ENCODE data around the gene BMF. TPM values are rescaled to one million over a fixed set of nuclear protein-coding genes. Genes with fewer than 3 reads are reported as not detected.

Gene BMF
- total and polyA plus RNA-seq, 8 donors = 16.2 to 58.6 (median 50.6) TPM

GRCh38 chr15:40087068-40087810 is 21.4 kb downstream of the BMF start:
- Histone ChIP-seq H3K4me1 (peaks cover 22 to 30% of the 10 kb centered on the region in 2 donors), H3K4me3 (no peak overlapping the region), H3K36me3 (peaks cover 0 to 10% of the 10 kb centered on the region in 2 donors), H3K27ac (no peak overlapping the region), H3K9me3 (no peaks in the 10 kb centered on the region), H3K27me3 (no peaks in the 10 kb centered on the region)
- no peak for TF ChIP-seq CTCF (IDR thresholded peaks at IDR 0.05)
- ATAC-seq = no peak
- no peak for DNase-seq
- intact Hi-C loops (cut with DNase I) = no loop called here

- no peaks in the 10 kb centered on the region for H3K36me3 ChIP-seq
- no peak overlapping the region for H3K4me3 ChIP-seq
- no peaks in the 10 kb centered on the region for H3K9me3 ChIP-seq
- no peak overlapping the region for H3K27ac ChIP-seq
- H3K4me1 ChIP-seq = peaks cover 20 to 38% of the 10 kb centered on the region in 2 donors
- ATAC-seq (no peak), DNase-seq (no peak)
- no peaks in the 10 kb centered on the region for H3K27me3 ChIP-seq
- intact Hi-C loops (cut with DNase I) = no loop called here
- no peak for TF ChIP-seq CTCF (IDR thresholded peaks at IDR 0.05)
Observed at GRCh38 chr15:40085266-40085665, 23.4 kb downstream of the BMF start.

GRCh38 chr15:40084650-40085049 is 24.0 kb downstream of the BMF start:
- Histone ChIP-seq H3K4me3 (no peak overlapping the region), H3K27me3 (no peaks in the 10 kb centered on the region), H3K4me1 (peaks cover 20 to 38% of the 10 kb centered on the region in 2 donors), H3K9me3 (no peaks in the 10 kb centered on the region), H3K36me3 (no peaks in the 10 kb centered on the region), H3K27ac (no peak overlapping the region)
- TF ChIP-seq CTCF (IDR thresholded peaks at IDR 0.05) = no peak
- intact Hi-C loops (cut with DNase I) = no loop called here
- DNase-seq (no peak), ATAC-seq (no peak)

- H3K36me3 ChIP-seq = no peaks in the 10 kb centered on the region
- ATAC-seq (peak; percentile 30), DNase-seq (no peak)
- TF ChIP-seq CTCF (IDR thresholded peaks at IDR 0.05) = no peak
- no peaks in the 10 kb centered on the region for H3K27me3 ChIP-seq
- intact Hi-C loops (cut with DNase I) = no loop called here
- peak overlapping the region; percentile 8 to 28 for H3K4me3 ChIP-seq
- peaks cover 14 to 30% of the 10 kb centered on the region in 2 donors for H3K4me1 ChIP-seq
- no peaks in the 10 kb centered on the region for H3K9me3 ChIP-seq
- H3K27ac ChIP-seq = peak overlapping the region; percentile 71 to 80
Observed at GRCh38 chr15:40082195-40082883, 26.3 kb downstream of the BMF start.

GRCh38 chr15:40081691-40082194 is 26.9 kb downstream of the BMF start:
- Histone ChIP-seq H3K4me3 (peak overlapping the region; percentile 8 to 28), H3K9me3 (no peaks in the 10 kb centered on the region), H3K4me1 (peaks cover 14 to 30% of the 10 kb centered on the region in 2 donors), H3K27me3 (no peaks in the 10 kb centered on the region), H3K27ac (peak overlapping the region; percentile 71 to 80), H3K36me3 (no peaks in the 10 kb centered on the region)
- ATAC-seq = peak; percentile 91
- intact Hi-C loops (cut with DNase I) = no loop called here
- no peak for TF ChIP-seq CTCF (IDR thresholded peaks at IDR 0.05)
- DNase-seq = peak in 3 of 4 donors; percentile 79 to 87 (median 81)
